HL-60 (cell line): ENCODE measurements around the gene MRPS14.

Experiments
- CTCF ChIP-seq: IDR thresholded peaks from one replicate; pipeline ENCODE4 v1.5.1; 2011; ENCODE audit warnings: low read length, control low read depth, inconsistent platforms; ENCODE audit not compliant: insufficient read depth
- POLR2AphosphoS5 ChIP-seq: IDR thresholded peaks from 2 replicates; pipeline ENCODE4 v1.6.1; 2012; ENCODE audit warnings: low read depth
- REST ChIP-seq: IDR thresholded peaks from 2 replicates; pipeline ENCODE4 v1.6.1; 2012; ENCODE audit warnings: low read depth; ENCODE audit not compliant: insufficient replicate concordance

GRCh38 chr1:175054736-175055135 is 31.5 kb upstream of the MRPS14 start:
- TF ChIP-seq CTCF: no peak
- TF ChIP-seq REST: no peak
- TF ChIP-seq POLR2AphosphoS5: no peak
